ENCODE results near the gene VOPP1. TPM values are rescaled to one million over a fixed set of nuclear protein-coding genes. Genes with fewer than 3 reads are reported as not detected.
A peak's percentile ranks its signal among the peaks of the same experiment; 100 is the strongest.

Gene VOPP1
- total and polyA plus RNA-seq, 12 donors, result 10.2 to 60.7 (median 35.5) TPM

- 71 to 86% (median 82%) methylated on average over 6 of the region's 6 CpGs for WGBS, 4 donors
Observed at GRCh38 chr7:55478700-55479099, 93.6 kb downstream of the VOPP1 start.

GRCh38 chr7:55477781-55478374, 94.4 kb downstream of the VOPP1 start:
- 79 to 87% (median 83%) methylated on average over 13 of the region's 13 CpGs for WGBS, 4 donors
- H3K4me1 ChIP-seq (replicated peaks in 1 of 2), result no peaks in the 10 kb centered on the region

More at GRCh38 chr7:55478700-55479099, 93.6 kb downstream of the VOPP1 start:
- TF ChIP-seq POLR2A (IDR thresholded peaks at IDR 0.05), result no peak
- no peak for TF ChIP-seq CTCF (IDR thresholded peaks at IDR 0.05)
- no peaks in the 10 kb centered on the region for H3K27me3 ChIP-seq
- no peaks in the 10 kb centered on the region for H3K4me1 ChIP-seq (replicated peaks in 1 of 2)
- no peaks in the 10 kb centered on the region for H3K9me3 ChIP-seq (replicated peaks in 1 of 3)
- intact Hi-C loops (cut with DNase I), result no loop called here
- H3K27ac ChIP-seq, result no peak overlapping the region
- H3K36me3 ChIP-seq (replicated peaks in 1 of 2), result no peaks in the 10 kb centered on the region
- no peak overlapping the region for H3K4me3 ChIP-seq
- peak in 3 of 7 donors; percentile 0 to 23 (median 1) for DNase-seq

GRCh38 chr7:55476852-55477780, 95.2 kb downstream of the VOPP1 start:
- no peak for TF ChIP-seq POLR2A (IDR thresholded peaks at IDR 0.05)
- H3K9me3 ChIP-seq (replicated peaks in 1 of 3), result no peaks in the 10 kb centered on the region
- DNase-seq, result peak in 3 of 7 donors; percentile 4 to 38 (median 8)
- no peak overlapping the region for H3K4me3 ChIP-seq
- WGBS, 4 donors, result 91 to 95% (median 92%) methylated on average over 18 to 19 of the region's 19 CpGs
- H3K27me3 ChIP-seq, result no peaks in the 10 kb centered on the region
- no peak overlapping the region for H3K27ac ChIP-seq
- no peaks in the 10 kb centered on the region for H3K36me3 ChIP-seq (replicated peaks in 1 of 2)
- no peaks in the 10 kb centered on the region for H3K4me1 ChIP-seq (replicated peaks in 1 of 2)
- intact Hi-C loops (cut with DNase I), result no loop called here

More at GRCh38 chr7:55477781-55478374, 94.4 kb downstream of the VOPP1 start:
- Histone ChIP-seq H3K4me3 (no peak overlapping the region), H3K9me3 (replicated peaks in 1 of 3) (no peaks in the 10 kb centered on the region), H3K27me3 (no peaks in the 10 kb centered on the region), H3K36me3 (replicated peaks in 1 of 2) (no peaks in the 10 kb centered on the region), H3K27ac (no peak overlapping the region)
- intact Hi-C loops (cut with DNase I), result no loop called here
- no peak for TF ChIP-seq POLR2A (IDR thresholded peaks at IDR 0.05)
- peak in 3 of 7 donors; percentile 7 to 35 (median 11) for DNase-seq

- Histone ChIP-seq H3K4me1 (replicated peaks in 1 of 2) (no peaks in the 10 kb centered on the region), H3K27me3 (no peaks in the 10 kb centered on the region), H3K9me3 (replicated peaks in 1 of 3) (no peaks in the 10 kb centered on the region), H3K27ac (no peak overlapping the region), H3K4me3 (no peak overlapping the region), H3K36me3 (replicated peaks in 1 of 2) (no peaks in the 10 kb centered on the region)
- intact Hi-C loops (cut with DNase I), result no loop called here
- TF ChIP-seq CTCF (IDR thresholded peaks at IDR 0.05) (no peak), POLR2A (IDR thresholded peaks at IDR 0.05) (no peak)
- DNase-seq, result peak in 3 of 7 donors; percentile 4 to 28 (median 9)
- WGBS, 4 donors, result 81 to 93% (median 89%) methylated on average over 13 to 19 of the region's 19 CpGs
Observed at GRCh38 chr7:55475855-55476803, 96.2 kb downstream of the VOPP1 start.
